Endothelial cell of umbilical vein (primary cell): ENCODE results near the gene CCDC18.

ENCODE experiments used
- CTCF ChIP-seq, 2 donors: IDR thresholded peaks; 1 replicate in 1 of 2; 2 replicates in 1 of 2; pipeline ENCODE4 v1.5.1; 2011; ENCODE audit warnings: low read length in 2 of 2, mild to moderate bottlenecking in 2 of 2, moderate library complexity in 2 of 2, control low read depth in 1 of 2, inconsistent platforms in 1 of 2, low read depth in 1 of 2; ENCODE audit not compliant: insufficient read depth in 1 of 2; ENCODE audit errors: extremely low read depth in 1 of 2
- POLR2A ChIP-seq: IDR thresholded peaks from 2 replicates; pipeline ENCODE4 v1.6.1; 2012; ENCODE audit warnings: low read depth, mild to moderate bottlenecking, control low read depth, low read length
- TF ChIP-seq, protein P1 (sequence below): IDR thresholded peaks from 2 replicates; pipeline ENCODE4 v1.6.1; 2011; ENCODE audit not compliant: insufficient read depth, insufficient read length

DNA sequence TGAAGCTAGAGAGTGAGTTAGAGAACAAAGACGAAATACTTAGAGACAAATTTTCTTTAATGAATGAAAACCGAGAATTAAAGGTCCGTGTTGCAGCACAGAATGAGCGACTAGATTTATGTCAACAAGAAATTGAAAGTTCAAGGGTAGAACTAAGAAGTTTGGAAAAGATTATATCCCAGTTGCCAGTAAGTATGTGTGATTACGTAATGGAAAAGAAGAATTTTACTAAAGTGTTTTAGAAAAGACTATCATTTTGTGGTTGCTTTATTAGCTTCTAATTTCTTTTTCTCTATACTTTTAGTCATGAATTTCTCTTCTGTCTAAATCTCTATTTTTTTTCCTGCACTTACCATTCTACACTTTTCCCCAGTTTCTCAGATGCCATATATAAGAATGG is 26.7 kb downstream of the CCDC18 start:
- TF ChIP-seq CTCF (IDR thresholded peaks at IDR 0.05; ENCODE audit: extremely low read depth in 1 of 2, insufficient read depth in 1 of 2, low read depth in 1 of 2, low read length in 2 of 2) (no peak), POLR2A (no peak)
- TF ChIP-seq, protein P1, sequence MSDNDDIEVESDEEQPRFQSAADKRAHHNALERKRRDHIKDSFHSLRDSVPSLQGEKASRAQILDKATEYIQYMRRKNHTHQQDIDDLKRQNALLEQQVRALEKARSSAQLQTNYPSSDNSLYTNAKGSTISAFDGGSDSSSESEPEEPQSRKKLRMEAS = no peak
